Measurements from ENCODE around the gene SRPK3.

The SRPK3 gene

GRCh38 chrX:153831429-153832150, 50.7 kb downstream of the SRPK3 start:
- no peak for DNase-seq (ENCODE audit: low spot score)

GRCh38 chrX:153832728-153833127, 51.9 kb downstream of the SRPK3 start:
- DNase-seq (ENCODE audit: low spot score): no peak
